ENCODE data around the gene CELF1. TPM values are rescaled to one million over a fixed set of nuclear protein-coding genes. Genes with fewer than 3 reads are reported as not detected.

Gene CELF1
- polyA plus RNA-seq, 1 experiment: 87.2 TPM

GRCh38 chr11:47489395-47489755 lies 63.6 kb downstream of the CELF1 start:
- Histone ChIP-seq H3K27me3 (ENCODE audit: control insufficient read depth, insufficient read depth, low read length) (no peaks in the 10 kb centered on the region), H3K27ac (ENCODE audit: low read depth, low read length) (no peak overlapping the region), H3K9me3 (ENCODE audit: control insufficient read depth, insufficient read depth, low read length) (no peaks in the 10 kb centered on the region), H3K4me3 (ENCODE audit: low read depth, low read length) (no peak overlapping the region)
- peak; percentile 39 for DNase-seq (ENCODE audit: low read depth, low spot score)
- ChIA-PET POLR2A (no interaction called here), CTCF (interaction anchor here (1.0 to 1.9 kb wide), 3 partner anchors 35 to 128 kb away, joined by 3 to 7 read pairs (median 6); no protein-coding TSS in a partner anchor)
- no peak for TF ChIP-seq CTCF (IDR thresholded peaks at IDR 0.05; ENCODE audit: low read depth, low read length)

- Histone ChIP-seq H3K4me3 (ENCODE audit: low read depth, low read length) (no peak overlapping the region), H3K27me3 (ENCODE audit: control insufficient read depth, insufficient read depth, low read length) (no peaks in the 10 kb centered on the region), H3K27ac (ENCODE audit: low read depth, low read length) (no peak overlapping the region), H3K9me3 (ENCODE audit: control insufficient read depth, insufficient read depth, low read length) (no peaks in the 10 kb centered on the region)
- TF ChIP-seq CTCF (IDR thresholded peaks at IDR 0.05; ENCODE audit: low read depth, low read length): no peak
- CTCF ChIA-PET: interaction anchor here (1.0 to 1.9 kb wide), 3 partner anchors 34 to 128 kb away, joined by 3 to 7 read pairs (median 6); no protein-coding TSS in a partner anchor
- DNase-seq (ENCODE audit: low read depth, low spot score): no peak
- POLR2A ChIA-PET: no interaction called here
These were observed 64.1 kb downstream of the CELF1 start for GRCh38 chr11:47488674-47489394.

- Histone ChIP-seq H3K9me3 (ENCODE audit: control insufficient read depth, insufficient read depth, low read length) (no peaks in the 10 kb centered on the region), H3K4me3 (ENCODE audit: low read depth, low read length) (no peak overlapping the region), H3K27me3 (ENCODE audit: control insufficient read depth, insufficient read depth, low read length) (no peaks in the 10 kb centered on the region), H3K27ac (ENCODE audit: low read depth, low read length) (no peak overlapping the region)
- ChIA-PET POLR2A (no interaction called here), CTCF (interaction anchor here (1.0 kb wide), 1 partner anchor 34 kb away, joined by 3 read pairs; no protein-coding TSS in a partner anchor)
- TF ChIP-seq CTCF (IDR thresholded peaks at IDR 0.05; ENCODE audit: low read depth, low read length): no peak
- DNase-seq (ENCODE audit: low read depth, low spot score): no peak
These were observed 64.8 kb downstream of the CELF1 start for GRCh38 chr11:47488111-47488510.

GRCh38 chr11:47487421-47487820 lies 65.5 kb downstream of the CELF1 start:
- no peak for DNase-seq (ENCODE audit: low read depth, low spot score)
- POLR2A ChIA-PET: no interaction called here
- Histone ChIP-seq H3K9me3 (ENCODE audit: control insufficient read depth, insufficient read depth, low read length) (no peaks in the 10 kb centered on the region), H3K27me3 (ENCODE audit: control insufficient read depth, insufficient read depth, low read length) (no peaks in the 10 kb centered on the region), H3K27ac (ENCODE audit: low read depth, low read length) (no peak overlapping the region), H3K4me3 (ENCODE audit: low read depth, low read length) (no peak overlapping the region)
- CTCF ChIA-PET: interaction anchor here (0.9 to 1.0 kb wide), 2 partner anchors 33 to 64 kb away, joined by 3 to 4 read pairs; no protein-coding TSS in a partner anchor
- no peak for TF ChIP-seq CTCF (IDR thresholded peaks at IDR 0.05; ENCODE audit: low read depth, low read length)

- DNase-seq (ENCODE audit: low read depth, low spot score): no peak
- ChIA-PET POLR2A (no interaction called here), CTCF (no interaction called here)
- Histone ChIP-seq H3K27me3 (ENCODE audit: control insufficient read depth, insufficient read depth, low read length) (no peaks in the 10 kb centered on the region), H3K4me3 (ENCODE audit: low read depth, low read length) (no peak overlapping the region), H3K27ac (ENCODE audit: low read depth, low read length) (no peak overlapping the region), H3K9me3 (ENCODE audit: control insufficient read depth, insufficient read depth, low read length) (no peaks in the 10 kb centered on the region)
- no peak for TF ChIP-seq CTCF (IDR thresholded peaks at IDR 0.05; ENCODE audit: low read depth, low read length)
These were observed 67.8 kb downstream of the CELF1 start for GRCh38 chr11:47485107-47485506.
